ENCODE data around the gene SLC25A22. TPM values are rescaled to one million over a fixed set of nuclear protein-coding genes. Genes with fewer than 3 reads are reported as not detected.

SLC25A22 gene
- total and polyA plus RNA-seq, 9 of the 15 experiments (the other 6 are each of a cell fraction or from before 2014, with no cell fraction given) = 0.41 to 55.4 (median 11.4) TPM

- TF ChIP-seq FOXM1 (IDR thresholded peaks at IDR 0.05; ENCODE audit: low read depth) (no peak), FOXM1 (CRISPR knock-in tag; IDR thresholded peaks at IDR 0.05; ENCODE audit: low read depth) (0 out of 2 replicates have a peak, but pooled peaks have one; percentile 47), RREB1 (CRISPR knock-in tag; IDR thresholded peaks at IDR 0.05) (0 out of 2 replicates have a peak, but pooled peaks have one; percentile 18), WHSC1 (IDR thresholded peaks at IDR 0.05; ENCODE audit: low read length) (no peak), ZNF444 (CRISPR knock-in tag; IDR thresholded peaks at IDR 0.05) (no peak), RBBP5 (IDR thresholded peaks at IDR 0.05; ENCODE audit: borderline replicate concordance, insufficient read depth, low read length, poor library complexity, severe bottlenecking) (peak; percentile 90), ZC3H4 (CRISPR knock-in tag; IDR thresholded peaks at IDR 0.05; ENCODE audit: borderline replicate concordance) (peak; percentile 85), NBN (IDR thresholded peaks at IDR 0.05; ENCODE audit: low read depth) (no peak), FOXP4 (CRISPR knock-in tag; IDR thresholded peaks at IDR 0.05; ENCODE audit: borderline replicate concordance) (peak; percentile 77; the same call in 1 of the 2 replicates), ZNF263 (CRISPR knock-in tag; IDR thresholded peaks at IDR 0.05; ENCODE audit: borderline replicate concordance) (peak; percentile 15; the same call in 1 of the 2 replicates), NR2C1 (IDR thresholded peaks at IDR 0.05) (no peak), NR2C1 (tag; IDR thresholded peaks at IDR 0.05) (no peak), SRSF3 (IDR thresholded peaks at IDR 0.05; ENCODE audit: insufficient read depth, low read length) (0 out of 2 replicates have a peak, but pooled peaks have one; percentile 64), ATF7 (IDR thresholded peaks at IDR 0.05) (peak; percentile 63; the same call in 1 of the 2 replicates), ZNF146 (CRISPR knock-in tag; IDR thresholded peaks at IDR 0.05; ENCODE audit: unreplicated experiment) (peak; percentile 24), TFAP4 (CRISPR knock-in tag; IDR thresholded peaks at IDR 0.05; ENCODE audit: borderline replicate concordance) (peak; percentile 68; the same call in 1 of the 2 replicates), NFYB (IDR thresholded peaks at IDR 0.05; ENCODE audit: extremely low read depth, insufficient read length) (peak; percentile 69), PRPF4 (IDR thresholded peaks at IDR 0.05; ENCODE audit: insufficient read depth, low read depth, low read length, poor library complexity, severe bottlenecking) (peak; percentile 52)
These were observed 50.7 kb downstream of the SLC25A22 start, which contains the start of gene TALDO1 (continued) for GRCh38 chr11:747158-748006.

Data from K562 (cell line).